Transverse colon (tissue), 3 donors: Measurements from ENCODE around the gene C1QTNF12.

ENCODE experiments used
- CTCF ChIP-seq, 5 experiments: fragments of 200-600 bp in 3 of 5; fragments of 450-650 bp in 2 of 5; sonication (generic) in 3 of 5; IDR thresholded peaks; 1 replicate in 2 of 5; 2 replicates in 3 of 5; pipeline ENCODE4 v1.5.1; 2016 to 2017; ENCODE audit warnings: antibody characterized with exemption in 5 of 5, inconsistent platforms in 3 of 5, mild to moderate bottlenecking in 2 of 5, moderate library complexity in 1 of 5
- POLR2A ChIP-seq: fragments of 450-650 bp; IDR thresholded peaks from one replicate; pipeline ENCODE4 v1.6.1; 2016; ENCODE audit warnings: antibody characterized with exemption, mild to moderate bottlenecking, moderate library complexity

- TF ChIP-seq CTCF (IDR thresholded peaks at IDR 0.05) (no peak), POLR2A (no peak)
Observed at GRCh38 chr1:1292851-1293250, 46.3 kb upstream of the C1QTNF12 start.
